Sigmoid colon (tissue), 4 donors: ENCODE results near the gene ARGLU1.

Experiments
- EP300 ChIP-seq, 4 donors: sonication (generic); formaldehyde crosslinking; IDR thresholded peaks; one replicate each; pipeline ENCODE4 v1.6.1; 2017; ENCODE audit warnings: antibody characterized with exemption in 4 of 4
- POLR2A ChIP-seq, 2 donors: fragments of 450-650 bp; IDR thresholded peaks; one replicate each; pipeline ENCODE4 v1.6.1; 2016; ENCODE audit warnings: antibody characterized with exemption in 2 of 2, mild to moderate bottlenecking in 2 of 2, moderate library complexity in 2 of 2

- TF ChIP-seq EP300 (IDR thresholded peaks at IDR 0.05) (no peak), POLR2A (IDR thresholded peaks at IDR 0.05) (no peak)
Measured at GRCh38 chr13:106616729-106617128, 48.8 kb upstream of the ARGLU1 start.
